ENCODE measurements around the gene TMBIM4. TPM values are rescaled to one million over a fixed set of nuclear protein-coding genes. Genes with fewer than 3 reads are reported as not detected.
A peak's percentile ranks its signal among the peaks of the same experiment; 100 is the strongest.
"Not testable (repeated sequence)": the region's sequence is repeated elsewhere in the genome, so short reads cannot be mapped to it uniquely, and the experiment has no call there.

Gene TMBIM4
- total RNA-seq, 1 donor from 2014 or later = 34.1 TPM

DNA sequence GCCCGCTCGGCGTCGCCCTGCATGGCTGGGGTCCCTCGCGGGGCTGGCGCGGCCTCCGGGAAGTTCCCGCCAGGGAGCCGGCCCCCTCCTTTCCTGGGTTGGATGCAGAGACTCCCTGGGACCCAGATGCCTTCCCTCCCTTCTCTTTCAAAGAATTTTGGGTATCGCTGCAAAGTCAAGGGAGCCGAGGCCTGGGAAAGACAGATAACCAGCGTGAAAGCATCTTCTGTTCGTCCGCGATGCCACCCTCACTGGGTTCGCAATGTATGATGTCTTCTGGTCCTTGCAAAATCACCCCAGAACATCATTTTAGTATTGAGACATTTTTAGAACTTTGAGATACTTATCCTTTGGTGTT is 19.7 kb upstream of the TMBIM4 start:
- H3K4me1 Mint-ChIP-seq (ENCODE audit: low read depth) = peaks cover 4% of the 10 kb centered on the region

DNA sequence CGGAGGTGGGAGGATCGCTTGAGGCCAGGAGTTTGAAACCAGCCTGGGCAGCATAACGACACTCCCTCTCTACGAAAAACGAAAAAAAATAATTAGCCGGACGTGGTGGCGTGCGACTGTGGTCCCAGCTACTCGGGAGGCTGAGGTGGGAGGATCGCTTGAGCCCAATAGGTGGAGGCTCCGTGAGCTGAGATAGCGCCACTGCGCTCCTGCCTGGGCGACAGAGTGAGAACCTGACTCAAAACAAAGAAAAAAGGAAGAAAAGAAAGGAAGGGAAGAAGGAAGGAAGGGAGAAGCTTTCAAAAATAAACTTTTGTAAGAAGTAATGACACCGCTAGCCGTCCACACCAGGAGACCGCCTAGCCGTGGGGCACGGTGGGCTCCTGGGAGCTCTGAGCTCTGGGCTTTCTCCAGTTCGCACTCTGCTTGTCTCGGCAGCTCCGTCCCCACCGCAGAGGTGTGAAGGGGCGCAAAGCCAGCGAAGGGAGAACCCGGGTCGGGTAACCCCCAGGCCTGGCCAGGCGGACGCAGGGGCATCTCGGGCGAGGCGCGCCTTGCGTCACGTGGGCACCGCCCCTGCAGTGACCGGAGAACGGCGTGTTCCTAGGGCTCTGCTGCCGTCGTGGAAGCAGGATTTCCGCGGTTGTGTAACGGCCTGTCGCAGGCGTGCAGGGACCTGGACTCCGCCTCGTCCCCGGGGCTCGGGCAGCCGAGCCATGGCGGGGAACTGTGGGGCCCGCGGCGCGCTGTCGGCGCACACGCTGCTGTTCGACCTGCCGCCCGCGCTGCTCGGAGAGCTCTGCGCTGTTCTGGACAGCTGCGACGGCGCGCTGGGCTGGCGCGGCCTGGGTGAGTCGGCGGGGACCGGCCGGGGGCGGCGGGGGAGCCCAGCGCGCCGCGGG is 19.0 kb upstream of the TMBIM4 start, which contains the start of gene IRAK3:
TSS of gene IRAK3 (plus strand) at position 631 of the 902 bp plus-strand sequence. CDS start at position 717, 86 bp downstream.
- peaks cover 6% of the 10 kb centered on the region for H3K9me3 Mint-ChIP-seq (ENCODE audit: low read depth)
- H3K4me1 Mint-ChIP-seq (ENCODE audit: low read depth) = peaks cover 4% of the 10 kb centered on the region
- peaks cover 11% of the 10 kb centered on the region for H3K27me3 Mint-ChIP-seq (ENCODE audit: low read depth)
- no peak for DNase-seq (ENCODE audit: low spot score)
- no peaks in the 10 kb centered on the region for H3K36me3 Mint-ChIP-seq (ENCODE audit: low read depth)
- H3K4me3 Mint-ChIP-seq (ENCODE audit: unreplicated experiment) = peak within 1 kb of the TSS; percentile 65
- H3K27ac Mint-ChIP-seq (ENCODE audit: unreplicated experiment) = no peak within 1 kb of the TSS
- no peak for TF ChIP-seq CTCF (IDR thresholded peaks at IDR 0.05)

More for the DNA sequence above, 19.7 kb upstream of the TMBIM4 start:
- TF ChIP-seq CTCF (IDR thresholded peaks at IDR 0.05) = no peak
- H3K36me3 Mint-ChIP-seq (ENCODE audit: low read depth) = no peaks in the 10 kb centered on the region
- peaks cover 8% of the 10 kb centered on the region for H3K27me3 Mint-ChIP-seq (ENCODE audit: low read depth)
- H3K27ac Mint-ChIP-seq (ENCODE audit: unreplicated experiment) = no peak overlapping the region
- H3K9me3 Mint-ChIP-seq (ENCODE audit: low read depth) = peaks cover 4% of the 10 kb centered on the region
- peak overlapping the region; percentile 55 for H3K4me3 Mint-ChIP-seq (ENCODE audit: unreplicated experiment)
- no peak for DNase-seq (ENCODE audit: low spot score)

DNA sequence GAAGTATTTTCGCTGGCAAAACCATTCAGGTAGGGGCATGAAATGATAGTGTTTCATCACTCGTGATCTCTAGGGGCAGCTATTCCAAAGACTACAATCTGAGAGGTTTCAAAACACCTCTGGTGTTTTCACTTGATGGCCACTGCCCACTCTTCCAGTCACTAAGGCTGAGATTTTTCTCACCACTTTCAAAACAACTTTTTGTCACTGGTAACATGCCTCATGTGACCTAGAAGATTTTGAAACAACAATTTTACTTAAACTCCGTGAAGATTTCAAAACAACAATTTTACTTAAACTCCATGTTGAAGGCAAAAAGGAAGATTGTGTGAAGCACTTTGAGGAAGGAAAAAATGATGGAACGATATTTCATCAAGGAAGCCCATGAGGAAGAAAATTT is 18.0 kb upstream of the TMBIM4 start:
- TF ChIP-seq CTCF (IDR thresholded peaks at IDR 0.05) = no peak
- H3K4me3 Mint-ChIP-seq (ENCODE audit: unreplicated experiment) = no peak overlapping the region
- peaks cover 11% of the 10 kb centered on the region for H3K27me3 Mint-ChIP-seq (ENCODE audit: low read depth)

GRCh38 chr12:66187036-66187435 is 17.2 kb upstream of the TMBIM4 start:
- H3K36me3 Mint-ChIP-seq (ENCODE audit: low read depth) = no peaks in the 10 kb centered on the region
- peaks cover 4% of the 10 kb centered on the region for H3K4me1 Mint-ChIP-seq (ENCODE audit: low read depth)
- peaks cover 18% of the 10 kb centered on the region for H3K27me3 Mint-ChIP-seq (ENCODE audit: low read depth)
- DNase-seq (ENCODE audit: low spot score) = no peak
- no peak overlapping the region for H3K27ac Mint-ChIP-seq (ENCODE audit: unreplicated experiment)
- no peak overlapping the region for H3K4me3 Mint-ChIP-seq (ENCODE audit: unreplicated experiment)
- no peak for TF ChIP-seq CTCF (IDR thresholded peaks at IDR 0.05)
- H3K9me3 Mint-ChIP-seq (ENCODE audit: low read depth) = peaks cover 6% of the 10 kb centered on the region

More for the DNA sequence above, 18.0 kb upstream of the TMBIM4 start:
- Mint-ChIP-seq H3K27ac (ENCODE audit: unreplicated experiment) (no peak overlapping the region), H3K4me1 (ENCODE audit: low read depth) (peaks cover 4% of the 10 kb centered on the region), H3K36me3 (ENCODE audit: low read depth) (no peaks in the 10 kb centered on the region), H3K9me3 (ENCODE audit: low read depth) (peaks cover 6% of the 10 kb centered on the region)
- no peak for DNase-seq (ENCODE audit: low spot score)

DNA sequence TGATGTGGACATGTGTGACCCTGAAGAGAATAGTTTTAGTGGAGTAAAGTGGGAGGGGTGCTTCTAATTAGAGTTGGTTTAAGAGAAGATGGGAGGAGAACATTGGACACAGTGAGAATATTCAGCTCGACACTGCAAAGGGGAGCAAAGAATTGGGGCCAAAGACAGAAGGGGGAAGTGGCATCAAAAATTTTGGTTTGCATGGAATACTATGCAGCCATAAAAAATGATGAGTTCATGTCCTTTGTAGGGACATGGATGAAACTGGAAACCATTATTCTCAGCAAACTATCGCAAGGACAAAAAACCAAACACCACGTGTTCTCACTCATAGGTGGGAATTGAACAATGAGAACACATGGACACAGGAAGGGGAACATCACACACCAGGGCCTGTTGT is 15.0 kb upstream of the TMBIM4 start:
- peaks cover 16% of the 10 kb centered on the region for H3K27me3 Mint-ChIP-seq (ENCODE audit: low read depth)
- not testable (repeated sequence) for H3K27ac Mint-ChIP-seq (ENCODE audit: unreplicated experiment); H3K9me3 Mint-ChIP-seq (ENCODE audit: low read depth); DNase-seq (ENCODE audit: low spot score); H3K4me3 Mint-ChIP-seq (ENCODE audit: unreplicated experiment); H3K36me3 Mint-ChIP-seq (ENCODE audit: low read depth); H3K4me1 Mint-ChIP-seq (ENCODE audit: low read depth)

Data from chondrocyte (in vitro differentiated cells).